Stimulated activated CD4-positive, alpha-beta T cell treated with anti-CD3 and anti-CD28 coated beads, TNF-alpha, amount 100 ng/mL, for 48 hours (primary cell): ENCODE results near the gene STK32B.
A peak's percentile ranks its signal among the peaks of the same experiment; 100 is the strongest.
"Not testable (repeated sequence)": the region's sequence is repeated elsewhere in the genome, so short reads cannot be mapped to it uniquely, and the experiment has no call there.

Experiments
- DNase-seq, 3 donors: peaks; one replicate each; pipeline ENCODE4 v3.0.0-alpha.2; 2020; ENCODE audit warnings: low read depth in 3 of 3

The STK32B gene

DNA sequence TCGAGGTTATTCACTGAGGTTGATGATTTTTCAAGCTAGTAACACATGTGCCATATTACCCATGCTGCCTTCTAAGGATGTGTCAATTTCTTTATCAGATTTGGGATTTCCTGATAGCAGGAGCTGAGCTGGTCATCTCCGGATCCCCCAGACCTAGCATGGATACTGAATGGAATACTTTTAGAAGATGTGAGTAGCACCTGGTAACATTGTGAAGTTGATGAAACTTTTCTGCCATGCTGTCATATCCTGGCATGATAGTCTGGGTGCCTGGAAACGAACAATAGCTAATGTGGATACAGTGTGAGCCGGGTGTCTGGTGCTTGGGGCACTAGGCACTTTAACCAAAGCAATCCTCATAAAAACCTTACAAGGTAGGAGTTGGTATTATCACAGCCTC is 21.1 kb upstream of the STK32B start:
- DNase-seq = no peak

DNA sequence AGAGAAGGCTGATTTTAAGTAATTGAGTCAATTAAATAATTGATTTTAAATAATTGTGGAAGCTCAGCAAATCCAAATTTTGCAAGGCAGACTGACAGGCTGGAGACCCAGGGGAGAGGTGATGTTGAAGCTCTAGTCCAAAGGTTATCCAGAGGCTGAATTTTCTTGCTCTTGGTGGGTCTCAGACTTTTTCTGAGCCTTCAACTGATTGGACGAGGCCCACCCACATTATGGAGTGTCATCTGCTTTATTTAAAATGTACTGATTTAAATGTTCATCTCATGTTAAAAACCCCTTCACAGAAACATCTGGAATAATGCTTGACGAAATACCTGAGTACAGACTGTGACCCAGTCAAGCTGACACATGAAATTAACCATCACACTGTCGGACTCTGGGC is 20.4 kb upstream of the STK32B start:
- no peak for DNase-seq

DNA sequence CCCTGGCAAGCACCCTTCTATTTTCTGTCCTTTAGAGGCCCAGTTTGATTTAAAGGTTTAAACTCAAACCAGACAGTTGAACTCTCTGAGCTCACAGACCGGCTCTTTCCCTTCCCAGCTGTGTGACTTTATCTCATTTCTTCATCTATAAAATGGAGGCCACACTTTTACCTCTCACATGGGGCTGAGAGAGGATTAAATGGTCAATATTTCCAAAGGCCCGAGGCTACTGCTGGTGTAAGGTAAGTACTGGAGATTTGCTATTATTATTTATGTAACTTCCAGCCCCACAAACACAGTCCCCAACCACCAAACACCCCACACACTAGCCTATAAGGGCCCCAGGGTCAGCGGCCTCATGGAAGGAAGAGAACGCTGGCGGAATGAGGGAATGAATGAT is 18.5 kb upstream of the STK32B start:
- no peak for DNase-seq

DNA sequence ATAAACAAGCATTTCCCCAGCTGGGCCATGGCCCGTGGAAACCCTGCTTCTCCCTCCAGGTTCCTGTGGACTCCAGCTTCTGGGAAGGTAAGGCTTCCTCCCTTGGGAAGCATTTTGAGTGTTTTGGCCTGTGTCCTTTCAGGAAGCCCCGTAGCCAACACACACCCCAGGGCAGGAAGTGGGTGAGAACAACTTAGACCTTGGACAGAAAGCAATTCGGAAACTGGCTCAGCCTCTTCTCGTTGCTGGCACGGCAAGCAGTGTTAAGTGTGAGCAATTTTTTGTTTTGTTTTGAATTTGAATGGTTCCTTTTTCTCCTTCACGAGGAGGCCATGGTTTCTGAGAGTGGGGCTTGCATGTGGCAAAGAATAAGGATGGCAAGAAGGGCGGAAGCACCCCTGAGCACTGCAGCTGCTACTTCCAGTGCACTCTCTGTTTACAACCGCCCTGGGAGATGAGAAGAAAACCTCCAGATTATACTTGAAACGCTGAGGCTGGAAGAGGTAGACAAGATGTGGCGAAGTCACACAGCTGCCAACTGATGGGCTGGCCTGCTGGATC is 17.9 kb upstream of the STK32B start:
- DNase-seq = no peak

DNA sequence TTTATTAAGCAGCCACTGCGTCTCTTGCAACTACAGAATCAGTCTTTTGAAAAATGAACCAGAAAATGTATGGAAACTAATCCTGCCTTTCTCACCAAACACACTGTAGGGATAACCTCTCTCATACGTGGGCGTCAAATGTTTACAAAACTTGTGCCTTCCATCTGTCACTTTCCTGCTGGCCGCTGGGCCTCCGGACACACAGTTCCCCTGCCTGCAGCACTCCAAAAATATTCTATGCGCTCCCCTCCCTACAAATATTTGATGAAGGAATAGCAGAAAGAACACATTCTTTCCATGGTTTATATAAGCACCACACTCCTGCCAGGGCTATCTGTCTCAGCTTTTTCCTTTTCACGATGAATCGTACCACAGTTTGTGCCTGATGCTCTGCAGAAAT is 17.1 kb upstream of the STK32B start:
- no peak for DNase-seq

DNA sequence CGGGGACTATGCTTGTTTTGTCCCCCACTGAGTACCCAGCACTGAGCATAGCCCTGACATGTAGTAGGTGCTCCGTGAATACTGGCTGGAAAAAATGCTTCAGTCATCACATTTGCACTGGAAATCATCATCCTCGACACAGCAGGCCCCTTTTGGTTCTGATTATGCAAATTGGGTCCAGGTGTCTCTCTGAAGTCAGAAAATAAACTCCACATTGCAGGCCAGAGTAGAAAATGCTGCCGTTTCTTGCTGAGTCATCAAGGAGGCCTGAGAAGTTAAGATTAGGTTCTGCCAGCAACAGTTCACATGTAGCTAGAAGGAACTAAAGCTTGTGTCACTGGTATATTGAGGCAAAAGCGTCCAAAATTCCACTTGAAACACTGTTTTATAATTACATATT is 15.0 kb upstream of the STK32B start:
- DNase-seq = no peak

DNA sequence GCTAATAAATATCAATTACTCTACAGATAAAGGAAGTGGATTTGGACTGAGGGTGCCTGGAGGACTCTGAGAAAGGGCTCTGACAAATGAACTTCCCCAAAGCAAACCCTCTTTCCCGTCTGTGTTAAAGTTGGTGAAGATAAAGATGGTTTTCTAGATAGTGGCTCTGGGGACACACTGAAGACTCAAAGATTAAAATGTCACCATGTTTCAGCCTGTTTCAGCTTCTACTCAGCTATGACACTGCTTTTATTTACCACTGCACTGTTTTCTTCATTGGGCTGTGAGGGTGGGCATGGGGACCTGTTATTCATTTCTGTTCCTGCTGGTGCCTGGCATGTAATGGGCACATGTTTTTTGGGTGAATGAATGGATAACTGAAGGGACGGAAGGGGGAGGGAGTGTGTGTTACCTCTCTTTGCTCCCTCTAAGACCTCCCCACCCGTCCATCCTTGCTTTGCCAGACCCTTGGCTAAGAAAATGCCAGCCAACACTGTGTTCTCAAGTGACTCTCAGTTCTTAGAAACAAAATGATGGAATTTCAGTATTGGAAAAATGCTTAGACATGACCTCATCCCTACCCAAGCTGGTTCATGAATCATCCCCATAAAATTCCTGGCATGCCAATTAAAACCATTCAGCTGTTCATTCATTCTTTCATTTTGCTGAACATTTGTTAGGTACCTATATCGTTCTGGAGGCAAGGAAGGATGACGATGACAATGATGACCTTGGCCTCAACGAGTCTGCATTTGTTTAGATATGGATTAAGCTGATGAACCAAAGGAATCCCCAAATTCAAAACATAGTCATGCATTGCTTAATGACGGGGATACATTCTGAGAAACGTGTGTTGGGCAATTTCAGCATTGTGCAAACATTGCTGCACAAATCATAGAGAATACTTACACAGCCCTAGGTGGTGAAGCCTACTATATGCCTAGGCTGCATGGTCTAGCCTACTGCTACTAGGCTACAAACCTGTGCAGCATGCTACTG is 13.4 kb upstream of the STK32B start:
- DNase-seq = no peak

DNA sequence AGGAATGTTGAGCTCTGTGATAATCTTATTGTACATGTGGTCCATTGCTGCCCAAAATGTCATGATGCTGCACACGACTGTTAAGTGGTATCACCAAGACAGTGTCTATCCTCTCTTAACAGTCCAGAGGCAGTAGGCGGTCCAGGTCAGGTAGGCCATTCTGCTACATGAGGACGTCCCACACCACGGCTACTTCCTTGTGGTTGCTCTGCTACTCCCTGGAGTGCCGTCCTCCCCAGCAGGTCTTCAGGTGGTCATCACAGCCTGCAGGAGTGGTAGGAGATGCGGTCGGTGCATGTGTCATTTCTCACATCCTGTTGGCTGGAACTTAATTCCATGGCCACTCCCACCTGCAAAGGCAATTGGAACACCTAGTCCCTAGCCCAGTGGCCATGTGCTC is 11.5 kb upstream of the STK32B start:
- DNase-seq = no peak

DNA sequence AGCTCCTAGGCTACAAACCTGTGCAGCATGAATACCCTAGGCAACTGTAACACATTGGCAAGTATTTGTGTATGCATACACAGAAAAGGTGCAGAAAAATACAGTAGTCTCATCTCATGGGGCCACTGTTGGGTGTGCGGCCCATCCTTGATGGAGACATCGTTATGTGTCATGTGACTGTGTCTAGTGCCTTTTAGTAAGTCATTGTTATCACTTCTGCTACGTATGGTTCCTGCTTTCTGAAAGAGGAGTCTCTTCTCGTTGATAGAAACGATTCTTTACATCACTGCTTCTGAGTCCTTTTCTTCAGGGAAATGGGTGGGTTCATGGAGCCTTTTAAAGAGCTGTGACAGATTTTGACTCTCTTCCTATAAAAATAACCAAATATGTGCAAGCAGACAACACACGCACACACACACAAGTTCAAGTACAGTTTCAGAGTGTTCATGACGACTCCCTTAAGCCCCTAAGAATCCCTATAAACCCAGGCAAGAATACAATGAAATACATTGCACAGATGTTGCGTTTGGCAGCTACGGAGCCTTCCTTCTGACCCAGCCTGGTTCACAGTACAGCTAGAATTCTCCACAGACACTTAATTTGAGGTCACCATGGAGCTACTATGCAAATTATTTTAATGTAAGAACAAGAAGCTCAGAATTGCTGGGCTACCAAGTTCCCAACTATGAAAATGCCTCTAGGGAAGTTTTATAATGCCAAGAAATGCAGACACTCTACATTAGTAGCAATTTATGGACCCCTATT is 10.2 kb upstream of the STK32B start:
- no peak for DNase-seq

DNA sequence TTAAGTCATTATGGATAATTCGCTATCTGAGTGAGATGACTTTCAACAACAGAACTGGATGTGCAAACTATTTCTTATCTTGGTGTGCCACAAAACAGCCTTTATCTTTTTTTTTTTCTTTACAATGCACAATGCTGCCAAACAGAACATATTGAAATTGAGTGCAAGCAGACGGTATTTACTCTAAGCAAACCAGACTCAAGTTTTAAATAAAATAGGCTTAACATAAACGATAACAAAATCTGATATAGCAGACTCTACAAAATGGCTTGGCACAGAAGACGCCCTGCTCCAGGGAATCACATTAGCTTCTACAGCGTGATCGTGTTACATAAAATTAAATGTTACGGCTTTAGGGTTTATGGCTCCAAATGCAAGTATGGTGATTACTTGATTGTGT is 9.6 kb upstream of the STK32B start:
- DNase-seq = no peak

DNA sequence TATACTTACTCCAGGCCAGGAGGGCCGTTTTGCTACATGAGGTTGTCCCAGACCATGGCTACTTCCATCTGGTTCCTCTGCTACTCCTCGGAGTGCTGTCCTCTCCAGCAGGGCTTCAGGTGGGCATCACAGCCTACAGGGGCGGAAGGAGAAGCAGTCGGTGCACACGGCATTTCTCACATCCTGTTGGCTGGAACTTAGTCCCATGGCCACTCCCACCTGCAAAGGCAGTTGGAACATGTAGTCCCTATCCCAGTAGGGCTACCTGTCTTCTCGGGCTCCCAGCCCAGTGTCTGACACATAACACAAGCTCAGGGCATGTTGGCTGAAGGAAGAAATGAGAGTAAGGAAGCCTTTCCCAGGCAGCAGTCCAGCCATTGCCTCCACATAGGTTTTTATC is 7.7 kb upstream of the STK32B start:
- DNase-seq = no peak

DNA sequence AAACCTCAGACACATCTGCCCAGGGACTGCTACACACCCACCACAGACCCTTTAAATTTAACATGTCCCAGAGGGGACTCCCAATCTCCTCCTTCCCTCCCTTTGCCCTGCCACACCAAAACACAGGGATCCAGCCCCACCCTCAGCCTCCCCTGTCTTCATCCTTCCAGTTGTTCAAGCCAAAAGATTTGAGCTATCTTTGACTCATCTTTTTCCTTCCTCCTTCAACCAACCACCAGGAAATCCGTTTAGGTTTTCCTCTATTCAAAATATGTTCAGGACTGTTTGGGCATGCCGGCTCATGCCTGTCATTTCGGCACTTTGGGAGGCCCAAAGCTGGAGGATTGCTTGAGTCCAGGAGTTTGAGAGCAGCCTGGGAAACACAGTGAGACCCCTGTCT is 6.9 kb upstream of the STK32B start:
- no peak for DNase-seq

DNA sequence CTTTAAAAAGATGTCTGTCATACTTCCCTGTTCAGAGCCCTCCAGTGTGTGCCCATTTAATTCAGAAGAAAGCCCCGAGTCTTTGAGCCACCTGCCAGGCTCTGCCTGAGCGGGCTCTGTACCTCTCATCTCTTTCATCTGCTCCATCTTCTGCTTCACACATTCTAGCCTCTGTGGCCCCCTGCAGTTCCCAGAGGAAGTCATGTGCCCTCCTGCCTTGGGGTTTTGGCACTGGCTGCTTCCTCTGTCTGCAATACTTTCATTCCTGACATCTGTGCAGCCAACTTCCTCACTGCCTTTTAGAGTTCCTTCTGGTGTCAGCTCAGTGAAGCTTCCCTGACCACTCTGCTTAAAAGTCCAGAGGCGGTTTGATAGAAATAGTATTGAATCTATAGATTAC is 6.2 kb upstream of the STK32B start:
- DNase-seq = no peak

DNA sequence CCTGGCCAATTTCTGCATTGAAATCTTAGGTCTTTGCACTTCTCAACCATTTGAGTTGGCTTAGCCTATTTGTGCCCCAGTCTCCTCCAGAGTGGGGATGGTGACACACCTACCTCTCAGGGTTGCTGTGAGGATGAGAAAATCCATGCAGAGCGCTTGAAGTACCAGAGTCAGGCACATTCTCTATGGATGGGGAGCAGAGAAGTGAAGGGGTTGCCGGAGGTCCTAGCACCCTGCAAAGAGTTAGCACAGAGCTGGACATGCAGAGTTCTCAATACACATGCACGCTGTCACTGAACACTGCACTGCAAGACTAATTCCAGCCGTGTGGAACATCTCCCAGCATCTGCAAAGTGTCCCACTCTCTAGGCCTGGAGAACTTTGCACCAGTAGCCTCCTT is 2.6 kb upstream of the STK32B start:
- DNase-seq = no peak

DNA sequence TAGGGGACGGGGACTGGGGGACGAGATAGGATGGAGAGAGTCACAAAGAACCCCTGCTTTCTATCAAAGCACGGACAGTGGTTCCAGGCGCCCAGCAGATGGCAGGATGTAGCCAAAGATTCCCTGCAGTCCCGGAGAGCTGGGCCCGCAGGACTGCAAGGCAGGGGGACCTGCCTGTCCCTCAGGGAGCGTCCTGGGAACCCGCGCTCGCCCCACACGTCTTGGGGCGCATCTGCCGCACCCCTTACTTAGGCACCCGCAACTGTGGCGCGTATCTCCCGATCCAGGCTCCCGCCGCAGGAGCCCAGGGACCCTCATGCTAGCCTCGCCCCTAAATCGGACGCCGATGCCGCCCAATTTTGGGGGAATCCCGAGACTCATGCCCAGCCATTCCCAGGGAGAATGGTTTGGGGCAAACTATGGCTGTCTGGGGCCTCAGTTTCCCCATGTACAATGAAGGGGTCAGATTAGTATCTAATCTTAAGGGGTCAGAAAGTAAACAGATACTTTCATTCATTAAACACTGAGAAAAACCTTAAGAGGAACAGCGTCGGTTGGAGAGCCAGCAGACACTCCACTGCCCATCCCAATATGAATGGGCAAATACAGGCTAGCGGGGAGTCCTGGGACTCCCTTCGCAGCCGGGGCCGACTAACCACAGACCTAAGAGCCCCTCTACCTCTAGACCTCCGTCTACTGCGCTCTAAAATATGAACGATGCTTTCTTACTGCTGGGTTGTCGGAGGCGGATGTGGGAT is 581 bp upstream of the STK32B start:
- DNase-seq = peak in 1 of 3 donors; percentile 21

DNA sequence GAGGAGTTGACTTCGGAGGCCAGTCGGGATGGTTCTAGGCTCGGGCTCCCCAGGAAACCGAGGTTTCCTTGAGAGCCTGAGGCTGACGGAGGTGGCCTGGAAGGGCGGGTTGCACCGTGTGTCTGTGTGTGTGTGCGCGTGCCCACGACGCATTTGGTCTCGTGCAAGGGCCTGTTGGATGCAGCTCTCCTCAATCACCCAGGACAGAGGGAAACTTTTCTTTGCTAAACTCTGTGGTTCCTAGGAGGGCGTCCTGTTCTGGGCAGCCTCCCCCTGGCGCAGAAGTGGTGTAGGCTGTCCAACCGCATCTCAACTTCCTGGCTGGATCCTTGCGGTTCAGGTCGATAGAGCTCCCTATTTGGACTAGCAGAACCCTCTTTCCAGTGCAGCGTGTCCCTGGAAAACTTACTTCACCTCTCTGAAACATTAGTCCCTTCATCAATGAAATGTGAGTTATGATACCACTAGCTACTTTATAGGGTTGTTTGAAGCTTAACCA is 973 bp downstream of the STK32B start:
- DNase-seq = no peak

DNA sequence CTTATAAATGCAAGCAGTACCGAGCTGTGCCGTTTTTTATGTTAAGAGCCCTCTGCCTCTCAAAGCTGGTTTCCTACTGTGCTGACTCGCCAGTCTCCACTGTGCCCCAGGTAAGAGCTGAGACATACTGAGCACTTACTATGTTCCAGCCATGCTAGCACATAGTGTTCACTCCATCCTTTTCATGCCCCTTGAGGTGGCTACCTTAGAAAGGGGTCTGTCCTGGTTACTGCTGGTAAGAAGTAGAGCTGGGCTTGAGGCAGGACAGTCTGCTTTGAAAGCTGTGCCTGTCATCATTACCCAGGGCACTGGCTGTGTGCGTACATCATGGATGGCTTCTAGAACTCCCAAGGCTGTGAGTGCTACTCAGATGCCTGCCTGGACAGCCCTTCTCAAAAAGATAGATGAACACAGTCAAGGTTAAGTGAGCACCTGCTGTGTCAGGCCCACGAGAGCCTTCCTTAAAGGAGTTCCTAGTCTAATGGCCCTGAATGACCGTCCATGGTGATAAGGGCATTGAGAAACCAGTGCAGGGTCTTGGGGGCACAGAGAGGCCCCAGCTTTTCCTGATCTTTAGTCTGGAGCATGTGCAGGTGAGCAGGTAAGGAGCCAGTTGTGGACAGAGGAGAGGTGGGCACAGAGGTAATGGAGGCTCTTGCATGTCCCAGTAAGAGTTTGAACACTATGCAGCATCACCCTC is 1.6 kb downstream of the STK32B start:
- DNase-seq = no peak

DNA sequence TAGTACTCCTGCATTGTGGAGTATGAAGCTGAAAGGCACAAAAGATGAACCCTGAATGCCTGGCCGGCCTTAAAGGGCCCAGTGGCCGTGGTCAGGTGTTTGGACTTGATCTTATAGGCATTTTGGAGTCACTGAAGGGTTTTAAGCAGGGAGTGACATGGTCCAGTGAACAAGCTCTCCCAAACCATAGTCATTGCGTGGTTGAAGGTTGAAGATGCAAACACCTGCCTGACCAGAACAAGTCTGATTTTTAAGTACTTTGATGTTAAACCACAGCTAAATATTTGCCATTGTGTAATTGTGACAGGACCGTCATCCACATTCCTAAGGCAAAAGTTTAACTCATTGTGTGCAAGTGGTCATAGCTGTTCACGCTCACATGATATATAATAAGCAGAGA is 3.3 kb downstream of the STK32B start:
- DNase-seq = no peak

DNA sequence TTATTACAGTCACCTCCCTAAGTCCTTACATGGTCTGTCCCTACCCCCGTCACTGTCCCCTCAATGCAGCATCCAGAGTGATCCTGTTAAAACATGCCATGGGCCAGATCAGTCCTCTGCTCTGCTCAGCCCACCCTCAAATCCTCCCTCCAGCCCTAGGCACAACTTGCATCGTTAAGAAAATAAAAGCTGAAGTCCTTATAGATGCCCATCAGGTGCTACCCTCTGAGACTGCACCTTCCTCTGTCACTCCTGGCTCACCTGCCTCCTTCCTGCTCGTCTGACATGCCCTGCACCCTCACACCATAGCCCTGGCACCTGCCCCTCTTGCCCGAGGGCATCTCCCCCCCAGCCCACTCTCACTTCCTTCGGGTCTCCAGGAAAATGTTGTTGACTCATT is 4.1 kb downstream of the STK32B start:
- DNase-seq = no peak

DNA sequence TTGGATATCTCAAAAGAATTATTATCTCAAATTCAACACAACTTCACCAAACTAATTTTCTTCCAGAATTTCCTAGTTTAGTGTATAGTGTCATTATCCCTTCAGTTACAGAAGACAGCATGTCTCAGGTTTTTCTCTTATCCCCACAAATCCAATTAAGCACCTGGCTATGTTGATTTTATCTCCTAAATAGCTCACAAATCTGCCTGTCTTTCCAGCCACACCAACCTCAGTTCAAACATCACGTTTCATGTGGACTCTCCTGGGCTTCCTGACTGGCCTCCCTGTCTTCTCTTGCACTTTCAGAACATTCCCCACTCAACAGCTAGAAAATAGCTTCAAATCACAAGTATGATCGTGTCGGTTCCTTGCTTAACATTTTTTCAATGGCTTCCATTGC is 14.8 kb downstream of the STK32B start:
- DNase-seq = no peak

DNA sequence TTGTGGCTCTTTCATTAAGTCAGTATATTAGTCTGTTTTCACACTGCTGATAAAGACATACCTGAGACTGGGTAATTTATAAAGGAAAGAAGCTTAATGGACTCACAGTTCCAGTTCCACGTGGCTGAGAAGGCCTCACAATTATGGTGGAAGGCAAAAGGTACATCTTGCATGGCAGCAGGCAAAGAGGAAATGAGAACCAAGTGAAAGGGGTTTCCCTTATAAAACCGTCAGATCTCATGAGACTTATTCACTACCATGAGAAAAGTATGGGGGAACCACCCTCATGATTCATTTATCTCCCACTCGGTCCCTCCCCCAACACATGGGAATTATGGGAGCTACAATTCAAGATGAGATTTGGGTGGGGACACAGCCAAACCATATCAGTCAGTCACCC is 15.7 kb downstream of the STK32B start:
- not testable (repeated sequence) for DNase-seq
